ENCODE measurements around the gene SYMPK.

SYMPK gene

DNA sequence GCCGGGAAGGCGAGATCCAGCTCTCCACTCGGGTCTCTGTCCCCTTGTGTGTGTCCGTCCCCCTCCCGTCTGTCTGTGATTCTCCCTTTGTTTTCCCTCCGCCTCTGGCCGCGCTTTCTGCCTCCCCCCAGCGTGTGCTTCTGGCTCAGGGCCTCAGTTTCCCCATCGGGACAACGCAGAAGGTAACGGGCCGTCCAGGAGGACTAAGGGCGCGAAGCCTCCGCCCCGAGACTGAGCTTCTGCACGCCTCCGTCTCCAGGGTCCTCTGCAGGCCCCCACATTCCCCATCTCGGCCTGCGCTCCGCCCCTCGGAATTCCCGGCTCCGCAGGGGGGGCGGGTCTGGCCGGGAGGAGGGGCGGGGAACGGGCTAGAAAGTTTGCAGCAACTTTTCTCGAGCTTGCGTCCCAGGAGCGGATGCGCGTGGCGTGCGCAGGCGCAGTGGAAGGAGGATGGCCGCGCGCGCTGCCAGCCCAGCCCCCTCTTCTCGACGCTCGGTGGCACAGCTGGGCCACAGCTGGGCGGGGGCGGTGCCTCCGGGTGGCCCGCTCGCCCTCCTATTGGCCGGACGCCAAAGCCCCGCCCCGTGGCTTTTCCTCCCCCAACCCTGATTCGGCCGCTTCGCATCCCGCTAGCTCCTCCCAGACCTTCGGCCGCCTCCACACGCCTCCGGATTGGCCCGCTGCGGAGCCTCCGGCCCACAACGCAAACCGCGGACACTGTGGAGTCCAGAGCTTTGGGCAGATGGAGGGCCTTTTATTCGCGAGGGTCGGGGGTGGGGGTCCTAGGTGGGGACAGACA lies 93.8 kb downstream of the SYMPK start, which contains the start of gene SIX5:
Gene SIX5 (minus strand): TSS at position 269 of the 799 bp plus-strand sequence. CDS start 408 bp downstream, outside the sequence.
- Histone ChIP-seq H3K9me3 (ENCODE audit: control insufficient read depth, low read length) (no peaks in the 10 kb centered on the region), H3K4me2 (ENCODE audit: low read length) (peak within 1 kb of the TSS; percentile 98), H3K9ac (peak within 1 kb of the TSS; percentile 23), H3K4me1 (peaks cover 29% of the 10 kb centered on the region), H3K27me3 (ENCODE audit: control insufficient read depth, insufficient read depth, low read length) (no peaks in the 10 kb centered on the region), H3K36me3 (ENCODE audit: control insufficient read depth, insufficient read depth, low read length) (no peaks in the 10 kb centered on the region), H3K79me2 (peaks cover 16% of the 10 kb centered on the region), H3K27ac (peak within 1 kb of the TSS; percentile 95), H3K4me3 (ENCODE audit: low read depth, low read length) (peak within 1 kb of the TSS; percentile 93), H2AFZ (peak within 1 kb of the TSS; percentile 92)
- TF ChIP-seq, protein P1, sequence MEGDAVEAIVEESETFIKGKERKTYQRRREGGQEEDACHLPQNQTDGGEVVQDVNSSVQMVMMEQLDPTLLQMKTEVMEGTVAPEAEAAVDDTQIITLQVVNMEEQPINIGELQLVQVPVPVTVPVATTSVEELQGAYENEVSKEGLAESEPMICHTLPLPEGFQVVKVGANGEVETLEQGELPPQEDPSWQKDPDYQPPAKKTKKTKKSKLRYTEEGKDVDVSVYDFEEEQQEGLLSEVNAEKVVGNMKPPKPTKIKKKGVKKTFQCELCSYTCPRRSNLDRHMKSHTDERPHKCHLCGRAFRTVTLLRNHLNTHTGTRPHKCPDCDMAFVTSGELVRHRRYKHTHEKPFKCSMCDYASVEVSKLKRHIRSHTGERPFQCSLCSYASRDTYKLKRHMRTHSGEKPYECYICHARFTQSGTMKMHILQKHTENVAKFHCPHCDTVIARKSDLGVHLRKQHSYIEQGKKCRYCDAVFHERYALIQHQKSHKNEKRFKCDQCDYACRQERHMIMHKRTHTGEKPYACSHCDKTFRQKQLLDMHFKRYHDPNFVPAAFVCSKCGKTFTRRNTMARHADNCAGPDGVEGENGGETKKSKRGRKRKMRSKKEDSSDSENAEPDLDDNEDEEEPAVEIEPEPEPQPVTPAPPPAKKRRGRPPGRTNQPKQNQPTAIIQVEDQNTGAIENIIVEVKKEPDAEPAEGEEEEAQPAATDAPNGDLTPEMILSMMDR (IDR thresholded peaks at IDR 0.05) = no peak

DNA sequence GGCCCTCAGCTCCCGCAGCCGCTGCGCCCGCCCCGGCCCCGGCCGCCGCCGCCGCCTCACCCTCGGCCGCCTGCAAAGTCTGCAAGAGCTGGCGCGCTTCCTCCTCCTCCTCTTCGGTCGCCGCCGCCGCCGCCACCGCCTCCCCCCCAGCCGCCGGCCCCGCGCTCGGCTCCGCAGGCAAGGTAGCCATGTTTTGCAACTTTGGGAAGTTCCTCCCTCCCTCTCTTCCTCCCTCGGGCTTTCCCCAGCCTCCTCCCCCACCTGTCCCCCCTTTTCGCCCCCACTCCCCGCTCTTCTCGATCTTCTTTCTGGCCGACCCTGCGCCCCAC lies 94.3 kb downstream of the SYMPK start:
- peak overlapping the region; percentile 95 for H3K27ac ChIP-seq
- H3K27me3 ChIP-seq (ENCODE audit: control insufficient read depth, insufficient read depth, low read length) = no peaks in the 10 kb centered on the region
- H3K36me3 ChIP-seq (ENCODE audit: control insufficient read depth, insufficient read depth, low read length) = no peaks in the 10 kb centered on the region
- H3K79me2 ChIP-seq = peaks cover 16% of the 10 kb centered on the region
- H3K4me2 ChIP-seq (ENCODE audit: low read length) = peak overlapping the region; percentile 95
- TF ChIP-seq, protein P1 (IDR thresholded peaks at IDR 0.05) = no peak
- H3K4me1 ChIP-seq = peaks cover 33% of the 10 kb centered on the region
- H2AFZ ChIP-seq = peak overlapping the region; percentile 74
- H3K9ac ChIP-seq = peak overlapping the region; percentile 23
- H3K4me3 ChIP-seq (ENCODE audit: low read depth, low read length) = peak overlapping the region; percentile 93
- H3K9me3 ChIP-seq (ENCODE audit: control insufficient read depth, low read length) = no peaks in the 10 kb centered on the region

DNA sequence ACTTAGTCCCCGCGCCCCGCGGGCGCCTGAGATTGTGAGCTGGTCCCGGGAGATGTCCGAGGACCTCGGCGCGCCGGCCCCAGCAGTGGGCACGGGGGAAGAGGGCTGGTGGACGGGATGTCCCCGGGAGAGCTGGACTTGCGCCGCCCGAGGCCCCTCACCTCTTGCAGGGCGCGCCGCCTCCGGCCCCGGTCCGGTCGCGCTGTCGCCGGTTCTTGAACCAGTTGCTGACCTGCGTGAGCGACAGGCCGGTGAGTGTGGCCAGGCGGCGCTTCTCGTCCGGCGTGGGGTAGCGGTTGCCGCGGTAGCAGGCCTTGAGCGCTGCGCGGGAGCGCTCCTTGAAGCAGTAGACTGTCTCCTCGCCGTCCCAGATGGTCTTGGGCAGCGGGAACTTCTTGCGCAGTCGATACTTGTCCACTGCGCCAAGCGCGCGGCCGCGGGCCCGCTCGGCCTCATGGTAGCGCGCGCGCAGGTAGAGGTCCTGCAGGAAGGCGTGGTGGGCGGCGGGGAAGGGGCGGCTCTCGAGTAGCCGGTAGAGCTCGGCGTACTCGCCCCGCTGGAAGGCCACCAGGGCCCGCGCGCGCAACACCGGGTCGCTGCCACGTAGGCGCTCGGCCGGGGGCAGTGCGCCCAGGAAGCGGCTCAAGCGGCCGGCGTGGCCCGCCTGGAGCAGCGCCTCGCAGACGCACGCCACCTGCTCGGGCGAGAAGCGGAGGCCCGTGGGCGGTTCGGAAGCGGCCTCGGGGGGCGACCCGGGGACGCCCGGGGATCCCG lies 94.9 kb downstream of the SYMPK start:
- Histone ChIP-seq H3K9me3 (ENCODE audit: control insufficient read depth, low read length) (no peaks in the 10 kb centered on the region), H3K4me1 (peaks cover 33% of the 10 kb centered on the region), H3K79me2 (peaks cover 16% of the 10 kb centered on the region), H2AFZ (peak overlapping the region; percentile 69), H3K36me3 (ENCODE audit: control insufficient read depth, insufficient read depth, low read length) (no peaks in the 10 kb centered on the region), H3K4me3 (ENCODE audit: low read depth, low read length) (peak overlapping the region; percentile 77), H3K9ac (peak overlapping the region; percentile 62), H3K4me2 (ENCODE audit: low read length) (peak overlapping the region; percentile 86), H3K27me3 (ENCODE audit: control insufficient read depth, insufficient read depth, low read length) (no peaks in the 10 kb centered on the region), H3K27ac (peak overlapping the region; percentile 95)
- TF ChIP-seq, protein P1 (IDR thresholded peaks at IDR 0.05) = no peak

DNA sequence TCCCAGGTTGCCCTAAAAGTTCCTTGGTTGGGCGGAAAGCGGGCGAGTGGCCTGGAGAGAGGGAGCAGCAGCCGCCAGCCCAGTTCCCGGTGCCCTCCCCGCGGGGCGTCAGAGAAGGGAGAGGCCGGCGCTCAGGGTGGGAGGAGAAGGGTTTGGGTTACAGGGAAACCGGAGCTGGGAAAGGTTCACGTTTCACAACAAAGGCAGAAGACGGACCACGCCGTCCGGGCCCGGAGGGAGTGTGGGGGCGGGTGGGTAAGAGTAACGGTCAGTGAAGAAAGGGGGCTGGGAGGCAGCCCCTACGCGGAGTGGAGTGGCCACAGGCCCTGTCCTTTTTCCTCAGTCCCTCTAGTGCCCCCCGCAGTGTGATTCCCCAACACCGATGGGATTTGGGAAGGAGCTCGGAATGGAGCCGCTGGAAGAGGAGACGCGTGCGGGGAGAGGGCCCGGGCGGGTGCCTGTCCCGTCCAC lies 95.5 kb downstream of the SYMPK start:
- H3K4me3 ChIP-seq (ENCODE audit: low read depth, low read length) = peak overlapping the region; percentile 77
- peaks cover 16% of the 10 kb centered on the region for H3K79me2 ChIP-seq
- no peaks in the 10 kb centered on the region for H3K36me3 ChIP-seq (ENCODE audit: control insufficient read depth, insufficient read depth, low read length)
- H2AFZ ChIP-seq = peak overlapping the region; percentile 69
- peak overlapping the region; percentile 95 for H3K27ac ChIP-seq
- peak overlapping the region; percentile 86 for H3K4me2 ChIP-seq (ENCODE audit: low read length)
- no peaks in the 10 kb centered on the region for H3K27me3 ChIP-seq (ENCODE audit: control insufficient read depth, insufficient read depth, low read length)
- peak overlapping the region; percentile 77 for H3K9ac ChIP-seq
- H3K9me3 ChIP-seq (ENCODE audit: control insufficient read depth, low read length) = no peaks in the 10 kb centered on the region
- H3K4me1 ChIP-seq = peaks cover 33% of the 10 kb centered on the region
- TF ChIP-seq, protein P1 (IDR thresholded peaks at IDR 0.05) = no peak
